Fibroblast of skin of abdomen (primary cell): ENCODE data around the gene C4A.
"Not testable (repeated sequence)": the region's sequence is repeated elsewhere in the genome, so short reads cannot be mapped to it uniquely, and the experiment has no call there.

Source experiments
- DNase-seq: peaks from one replicate; pipeline ENCODE4 v3.0.0-alpha.2; 2013

The C4A gene

GRCh38 chr6:31980998-31981397 is 859 bp upstream of the C4A start:
- DNase-seq = not testable (repeated sequence)

- DNase-seq = not testable (repeated sequence)
These were observed 7.5 kb downstream of the C4A start for GRCh38 chr6:31989363-31989762.

GRCh38 chr6:31994421-31994820 is 12.6 kb downstream of the C4A start:
- not testable (repeated sequence) for DNase-seq

GRCh38 chr6:31996385-31996784 is 14.5 kb downstream of the C4A start:
- DNase-seq = not testable (repeated sequence)

- DNase-seq = not testable (repeated sequence)
These were observed 20.9 kb downstream of the C4A start for GRCh38 chr6:32002546-32003268.

DNA sequence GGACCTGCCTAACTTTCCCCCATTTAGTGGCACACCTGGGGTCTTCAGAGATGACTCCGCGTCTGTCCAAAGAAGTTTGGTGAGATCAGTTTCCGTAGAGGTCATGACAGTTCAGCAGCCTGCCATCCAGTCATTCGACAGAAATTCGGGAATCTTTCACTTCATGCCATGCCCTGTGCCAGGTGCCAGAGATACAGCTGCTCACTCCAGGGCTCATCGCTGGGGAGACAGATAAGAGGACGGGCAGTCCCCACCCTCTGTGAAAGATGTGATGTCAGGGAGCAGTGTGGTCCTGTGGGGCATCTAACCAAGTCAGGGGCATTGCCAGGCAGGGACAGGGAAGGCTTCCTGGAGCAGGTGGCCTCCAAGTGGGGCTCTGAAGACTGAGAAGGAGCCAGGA is 21.4 kb downstream of the C4A start:
- not testable (repeated sequence) for DNase-seq

DNA sequence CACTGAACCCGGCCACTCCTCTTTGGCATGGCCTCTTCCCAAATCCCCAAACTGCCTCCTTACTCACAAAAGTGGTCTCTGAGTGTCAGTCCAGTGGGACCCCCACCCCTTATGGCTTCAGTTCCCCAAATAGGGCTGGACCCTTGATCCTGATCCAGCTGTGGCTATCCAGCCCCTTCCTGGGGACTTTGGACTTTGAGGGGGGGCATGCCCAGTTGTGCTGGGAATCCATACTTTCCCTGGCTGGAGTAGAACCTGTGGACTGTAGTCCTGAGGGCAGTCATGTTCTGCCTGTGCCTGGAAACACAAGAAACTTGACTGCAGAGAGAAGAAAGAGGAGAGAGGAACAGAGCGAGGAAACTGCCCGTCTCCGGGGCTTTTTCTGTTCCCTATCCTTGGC is 22.5 kb downstream of the C4A start:
- DNase-seq = not testable (repeated sequence)

DNA sequence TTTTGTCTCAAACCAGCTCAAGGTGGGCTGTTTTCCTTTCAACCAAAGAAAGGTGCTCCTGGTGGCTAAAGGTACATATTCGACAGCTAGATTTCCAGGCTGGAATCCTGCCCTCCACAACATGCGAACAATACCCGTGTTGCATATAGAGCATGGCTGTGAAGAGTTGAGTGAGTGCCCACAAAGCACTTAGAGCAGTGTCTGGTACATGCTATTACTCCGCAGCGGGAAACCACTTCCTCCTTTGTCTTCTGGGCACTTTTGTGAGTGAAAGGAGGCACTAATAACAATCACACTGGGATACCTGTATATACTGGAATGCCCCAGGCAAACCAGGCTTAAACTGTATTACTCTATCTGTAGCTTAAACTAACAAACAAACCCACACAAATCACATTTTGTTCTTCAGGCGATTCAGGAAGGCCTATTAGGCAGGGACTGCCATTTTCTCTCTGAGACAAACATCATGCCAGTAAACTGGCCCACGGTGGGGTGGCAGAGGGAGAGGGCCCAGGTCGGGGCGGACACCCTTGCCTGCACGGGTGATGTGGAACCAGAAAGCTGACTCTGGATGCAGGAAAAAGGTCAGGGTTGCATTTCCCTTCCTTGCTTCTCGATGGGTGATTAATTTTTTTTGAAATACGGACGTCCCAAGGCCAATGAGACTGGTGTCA is 23.1 kb downstream of the C4A start:
- DNase-seq = not testable (repeated sequence)

DNA sequence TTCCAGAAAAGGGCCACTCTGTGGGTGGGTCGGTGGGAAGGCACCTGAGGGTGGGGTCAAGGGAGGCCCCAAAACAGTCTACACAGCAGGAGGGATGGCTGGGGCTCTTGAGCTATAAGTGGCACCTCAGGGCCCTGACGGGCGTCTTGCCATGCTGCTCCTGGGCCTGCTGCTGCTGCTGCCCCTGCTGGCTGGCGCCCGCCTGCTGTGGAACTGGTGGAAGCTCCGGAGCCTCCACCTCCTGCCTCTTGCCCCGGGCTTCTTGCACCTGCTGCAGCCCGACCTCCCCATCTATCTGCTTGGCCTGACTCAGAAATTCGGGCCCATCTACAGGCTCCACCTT is 23.7 kb downstream of the C4A start:
- not testable (repeated sequence) for DNase-seq

- not testable (repeated sequence) for DNase-seq
These were observed 24.2 kb downstream of the C4A start for GRCh38 chr6:32005991-32006529.

- not testable (repeated sequence) for DNase-seq
These were observed 25.2 kb downstream of the C4A start for GRCh38 chr6:32007086-32007485.

- DNase-seq = not testable (repeated sequence)
These were observed 26.2 kb downstream of the C4A start for GRCh38 chr6:32008037-32008436.

GRCh38 chr6:32008616-32009015 is 26.8 kb downstream of the C4A start:
- DNase-seq = not testable (repeated sequence)

- not testable (repeated sequence) for DNase-seq
These were observed 27.7 kb downstream of the C4A start for GRCh38 chr6:32009537-32009936.

GRCh38 chr6:32010856-32011530 is 29.1 kb downstream of the C4A start:
- DNase-seq = not testable (repeated sequence)

- not testable (repeated sequence) for DNase-seq
These were observed 31.2 kb downstream of the C4A start for GRCh38 chr6:32012941-32013617.

GRCh38 chr6:32013738-32014137 is 31.9 kb downstream of the C4A start:
- DNase-seq = not testable (repeated sequence)

- not testable (repeated sequence) for DNase-seq
These were observed 32.7 kb downstream of the C4A start, which contains the start of gene C4B for GRCh38 chr6:32014547-32014946. C4B (plus strand) TSS chr6:32014795; CDS start chr6:32014846, 51 bp downstream.

GRCh38 chr6:32022100-32022499 is 40.2 kb downstream of the C4A start:
- not testable (repeated sequence) for DNase-seq

GRCh38 chr6:32028631-32029030 is 46.8 kb downstream of the C4A start:
- not testable (repeated sequence) for DNase-seq

DNA sequence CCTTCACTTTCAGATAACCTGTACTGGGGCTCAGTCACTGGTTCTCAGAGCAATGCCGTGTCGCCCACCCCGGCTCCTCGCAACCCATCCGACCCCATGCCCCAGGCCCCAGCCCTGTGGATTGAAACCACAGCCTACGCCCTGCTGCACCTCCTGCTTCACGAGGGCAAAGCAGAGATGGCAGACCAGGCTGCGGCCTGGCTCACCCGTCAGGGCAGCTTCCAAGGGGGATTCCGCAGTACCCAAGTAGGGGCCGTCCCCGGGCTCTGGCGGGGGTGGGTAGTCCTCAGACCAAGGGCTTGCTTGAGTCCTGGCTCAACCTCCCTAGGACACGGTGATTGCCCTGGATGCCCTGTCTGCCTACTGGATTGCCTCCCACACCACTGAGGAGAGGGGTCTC is 47.7 kb downstream of the C4A start:
- DNase-seq = not testable (repeated sequence)

GRCh38 chr6:32035283-32036013 is 53.6 kb downstream of the C4A start:
- not testable (repeated sequence) for DNase-seq
